Measurements from ENCODE around the gene CCNB1IP1. TPM values are rescaled to one million over a fixed set of nuclear protein-coding genes. Genes with fewer than 3 reads are reported as not detected.

The CCNB1IP1 gene
- total RNA-seq, 1 donor from 2014 or later, result 168 TPM

- DNase-seq (ENCODE audit: low read depth), result peak; percentile 40
- H3K36me3 ChIP-seq (ENCODE audit: control insufficient read depth, insufficient read depth, low read length), result peaks cover 20% of the 10 kb centered on the region
Observed at GRCh38 chr14:20356422-20356821, 23.3 kb upstream of the CCNB1IP1 start.

DNA sequence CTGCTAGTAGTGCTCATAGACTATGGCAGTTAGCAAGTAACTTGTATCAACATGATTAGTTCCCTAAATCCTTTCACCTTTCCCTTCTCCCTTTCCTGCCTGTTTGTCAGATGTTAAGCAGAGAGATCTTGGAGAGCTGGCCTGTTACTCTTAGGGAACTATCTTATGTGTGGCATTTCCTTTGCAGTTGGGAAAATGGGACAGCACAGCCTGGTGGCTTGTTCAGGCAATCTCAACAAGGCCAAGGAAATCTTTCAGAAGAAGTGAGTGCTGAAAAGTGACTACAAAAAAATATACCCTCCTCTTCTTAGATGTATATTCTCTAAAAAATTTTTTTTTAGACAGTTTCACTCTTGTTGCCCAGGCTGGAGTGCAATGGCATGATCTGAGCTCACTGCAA is 17.8 kb upstream of the CCNB1IP1 start:
- Histone ChIP-seq H3K36me3 (ENCODE audit: control insufficient read depth, insufficient read depth, low read length) (peaks cover 23% of the 10 kb centered on the region), H3K4me3 (ENCODE audit: low read depth, low read length) (no peak overlapping the region), H3K27me3 (ENCODE audit: control insufficient read depth, insufficient read depth, low read length) (no peaks in the 10 kb centered on the region)
- FAIRE-seq, result no peak
- DNase-seq (ENCODE audit: low read depth), result no peak
- TF ChIP-seq, protein P1, sequence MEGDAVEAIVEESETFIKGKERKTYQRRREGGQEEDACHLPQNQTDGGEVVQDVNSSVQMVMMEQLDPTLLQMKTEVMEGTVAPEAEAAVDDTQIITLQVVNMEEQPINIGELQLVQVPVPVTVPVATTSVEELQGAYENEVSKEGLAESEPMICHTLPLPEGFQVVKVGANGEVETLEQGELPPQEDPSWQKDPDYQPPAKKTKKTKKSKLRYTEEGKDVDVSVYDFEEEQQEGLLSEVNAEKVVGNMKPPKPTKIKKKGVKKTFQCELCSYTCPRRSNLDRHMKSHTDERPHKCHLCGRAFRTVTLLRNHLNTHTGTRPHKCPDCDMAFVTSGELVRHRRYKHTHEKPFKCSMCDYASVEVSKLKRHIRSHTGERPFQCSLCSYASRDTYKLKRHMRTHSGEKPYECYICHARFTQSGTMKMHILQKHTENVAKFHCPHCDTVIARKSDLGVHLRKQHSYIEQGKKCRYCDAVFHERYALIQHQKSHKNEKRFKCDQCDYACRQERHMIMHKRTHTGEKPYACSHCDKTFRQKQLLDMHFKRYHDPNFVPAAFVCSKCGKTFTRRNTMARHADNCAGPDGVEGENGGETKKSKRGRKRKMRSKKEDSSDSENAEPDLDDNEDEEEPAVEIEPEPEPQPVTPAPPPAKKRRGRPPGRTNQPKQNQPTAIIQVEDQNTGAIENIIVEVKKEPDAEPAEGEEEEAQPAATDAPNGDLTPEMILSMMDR (IDR thresholded peaks at IDR 0.05; ENCODE audit: insufficient read depth, low read length, severe bottlenecking), result no peak

More at GRCh38 chr14:20356422-20356821, 23.3 kb upstream of the CCNB1IP1 start:
- H3K27me3 ChIP-seq (ENCODE audit: control insufficient read depth, insufficient read depth, low read length), result no peaks in the 10 kb centered on the region
- peak; percentile 73 for FAIRE-seq
- H3K4me3 ChIP-seq (ENCODE audit: low read depth, low read length), result no peak overlapping the region
- TF ChIP-seq, protein P1 (IDR thresholded peaks at IDR 0.05; ENCODE audit: insufficient read depth, low read length, severe bottlenecking), result no peak

DNA sequence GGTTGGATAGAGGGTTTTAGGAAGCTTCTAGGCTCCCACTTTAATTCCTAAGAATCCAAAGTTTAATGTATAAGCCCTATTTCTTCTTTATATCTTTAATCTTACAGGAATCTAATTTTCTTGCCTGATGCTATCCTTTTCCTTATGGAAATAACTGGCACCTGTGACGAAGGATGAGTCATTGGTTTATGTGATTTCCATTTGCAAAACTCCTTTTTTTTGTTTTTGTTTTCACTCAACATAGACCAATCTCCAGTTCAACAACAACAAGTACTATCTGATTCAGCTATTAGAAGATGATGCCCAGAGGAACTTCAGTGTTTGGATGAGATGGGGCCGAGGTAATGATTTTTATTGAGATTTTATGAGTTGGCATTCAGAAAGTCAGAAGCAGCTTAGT is 17.2 kb upstream of the CCNB1IP1 start:
- DNase-seq (ENCODE audit: low read depth) (no peak), FAIRE-seq (no peak)
- peaks cover 22% of the 10 kb centered on the region for H3K36me3 ChIP-seq (ENCODE audit: control insufficient read depth, insufficient read depth, low read length)
- H3K27me3 ChIP-seq (ENCODE audit: control insufficient read depth, insufficient read depth, low read length), result no peaks in the 10 kb centered on the region
- no peak overlapping the region for H3K4me3 ChIP-seq (ENCODE audit: low read depth, low read length)
- TF ChIP-seq, protein P1 (IDR thresholded peaks at IDR 0.05; ENCODE audit: insufficient read depth, low read length, severe bottlenecking), result no peak

GRCh38 chr14:20347747-20348146 is 14.7 kb upstream of the CCNB1IP1 start:
- TF ChIP-seq, protein P1 (IDR thresholded peaks at IDR 0.05; ENCODE audit: insufficient read depth, low read length, severe bottlenecking), result no peak
- Histone ChIP-seq H3K27me3 (ENCODE audit: control insufficient read depth, insufficient read depth, low read length) (no peaks in the 10 kb centered on the region), H3K36me3 (ENCODE audit: control insufficient read depth, insufficient read depth, low read length) (peaks cover 16% of the 10 kb centered on the region), H3K4me3 (ENCODE audit: low read depth, low read length) (no peak overlapping the region)
- FAIRE-seq (no peak), DNase-seq (ENCODE audit: low read depth) (no peak)

GRCh38 chr14:20346713-20347112 is 13.6 kb upstream of the CCNB1IP1 start:
- Histone ChIP-seq H3K27me3 (ENCODE audit: control insufficient read depth, insufficient read depth, low read length) (no peaks in the 10 kb centered on the region), H3K4me3 (ENCODE audit: low read depth, low read length) (no peak overlapping the region), H3K36me3 (ENCODE audit: control insufficient read depth, insufficient read depth, low read length) (peaks cover 13% of the 10 kb centered on the region)
- DNase-seq (ENCODE audit: low read depth) (no peak), FAIRE-seq (no peak)
- TF ChIP-seq, protein P1 (IDR thresholded peaks at IDR 0.05; ENCODE audit: insufficient read depth, low read length, severe bottlenecking), result no peak

DNA sequence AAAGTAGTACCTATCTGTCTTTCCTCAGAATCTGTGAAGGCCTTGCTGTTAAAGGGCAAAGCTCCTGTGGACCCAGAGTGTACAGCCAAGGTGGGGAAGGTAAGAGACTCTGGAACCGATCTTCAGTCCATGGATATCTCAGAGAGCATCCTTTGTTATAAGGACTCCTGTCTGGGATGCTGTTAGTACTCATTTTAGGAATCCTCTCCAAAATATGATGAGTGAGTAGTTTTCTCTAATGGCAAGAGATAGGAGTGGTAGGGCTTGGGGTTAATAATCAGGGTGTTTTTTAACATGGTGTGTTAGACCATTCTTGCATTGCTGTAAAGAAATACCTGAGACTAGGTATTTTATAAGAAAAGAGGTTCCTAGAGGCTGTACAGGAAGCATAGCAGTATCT is 12.3 kb upstream of the CCNB1IP1 start:
- DNase-seq (ENCODE audit: low read depth) (no peak), FAIRE-seq (no peak)
- TF ChIP-seq, protein P1 (IDR thresholded peaks at IDR 0.05; ENCODE audit: insufficient read depth, low read length, severe bottlenecking), result no peak
- no peaks in the 10 kb centered on the region for H3K27me3 ChIP-seq (ENCODE audit: control insufficient read depth, insufficient read depth, low read length)
- H3K36me3 ChIP-seq (ENCODE audit: control insufficient read depth, insufficient read depth, low read length), result peaks cover 10% of the 10 kb centered on the region
- H3K4me3 ChIP-seq (ENCODE audit: low read depth, low read length), result no peak overlapping the region

All from bronchial epithelial cell (primary cell).